NCI-H2107 treated with DMSO at 0.1 percent for 48 hours (cell line): Measurements from ENCODE around the gene ZNF324.
A peak's percentile ranks its signal among the peaks of the same experiment; 100 is the strongest.
"Not testable (repeated sequence)": the region's sequence is repeated elsewhere in the genome, so short reads cannot be mapped to it uniquely, and the experiment has no call there.

Experiments used
- DNase-seq: peaks from one replicate; lab custom pipeline; 2025; ENCODE audit not compliant: unreplicated experiment; lab: John Stamatoyannopoulos, UW

Gene ZNF324

DNA sequence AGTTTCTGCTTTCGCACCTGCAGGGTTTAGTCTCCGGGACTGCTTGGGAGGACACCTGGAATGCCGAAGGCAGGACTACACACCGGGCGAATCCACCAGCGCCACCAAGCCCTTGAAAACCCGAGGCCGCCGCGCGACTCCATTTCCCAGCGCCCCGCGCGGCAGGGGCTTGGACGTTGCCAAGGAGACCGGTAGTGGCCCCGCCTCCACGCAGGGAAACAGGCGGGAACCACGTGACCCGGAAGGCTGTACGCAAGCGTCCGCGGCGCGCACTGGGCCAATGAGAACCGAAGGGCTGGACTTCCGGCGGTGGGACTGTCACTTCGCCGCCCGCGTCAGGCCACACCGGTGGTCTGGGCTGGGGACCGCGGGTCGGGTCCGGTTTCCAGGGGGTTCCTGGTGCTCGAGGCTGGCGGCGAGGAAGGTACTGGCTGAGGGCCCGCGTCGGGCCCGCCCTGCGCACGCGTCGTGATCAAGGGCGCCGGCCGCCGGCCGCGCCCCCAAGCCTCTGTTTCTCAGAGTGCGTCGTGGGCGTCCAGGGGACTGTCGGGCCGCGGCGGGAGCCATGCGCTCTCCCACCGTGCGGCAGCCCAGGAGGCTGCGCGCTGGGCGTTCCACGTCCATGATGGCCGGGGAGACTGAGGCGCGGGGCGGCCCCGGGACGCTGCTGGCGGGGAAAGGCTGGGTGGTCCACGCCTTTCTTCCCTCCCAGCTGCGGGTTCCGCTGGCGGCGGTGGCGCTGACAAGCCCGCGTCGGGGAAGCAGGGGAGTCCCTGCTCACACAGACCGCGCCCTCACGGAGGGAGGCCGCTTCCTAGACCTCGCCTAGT is at the start of gene ZNF324:
Gene ZNF324, plus strand, starts transcription at position 321 of the 830 bp plus-strand sequence. CDS start 2,106 bp downstream, outside the sequence.
- peak; percentile 90 for DNase-seq

DNA sequence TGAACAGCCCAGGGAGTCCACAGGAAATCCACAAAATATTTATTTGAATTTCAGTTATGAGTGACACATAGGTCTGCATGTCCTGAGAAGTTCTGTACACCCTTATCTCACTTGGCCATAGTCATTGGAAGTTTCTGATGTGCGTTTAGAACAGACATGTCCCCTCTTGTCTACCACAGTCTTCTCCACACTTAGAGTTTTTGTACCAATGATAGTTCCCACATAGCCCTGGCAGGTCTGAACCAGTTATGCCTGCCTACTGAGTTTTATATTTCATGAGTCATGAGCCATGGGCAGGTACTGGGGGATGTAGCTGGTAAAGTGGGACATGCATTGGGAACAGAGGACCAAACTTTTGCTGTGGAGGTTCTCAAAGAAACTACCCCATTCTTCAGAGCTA is 38.3 kb upstream of the ZNF324 start:
- DNase-seq, result no peak

DNA sequence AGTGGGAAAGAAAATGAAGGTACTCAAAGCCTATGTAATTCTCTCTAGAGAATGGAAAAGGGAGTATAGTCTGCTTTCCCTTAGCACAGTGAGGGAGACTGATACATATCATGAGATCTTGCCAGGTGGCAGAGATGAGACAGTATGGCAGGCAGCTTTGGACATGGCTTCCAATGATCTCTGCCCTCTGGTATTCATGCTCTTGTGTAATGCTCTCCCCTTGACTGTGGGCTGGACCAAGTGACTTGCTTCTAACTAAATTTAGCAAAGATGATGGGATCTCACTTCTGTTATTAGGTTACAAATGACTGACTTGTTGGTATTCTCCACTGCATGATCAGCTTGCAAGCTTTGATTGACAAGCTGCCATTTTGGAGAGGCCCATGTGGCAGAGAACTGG is 37.1 kb upstream of the ZNF324 start:
- no peak for DNase-seq

DNA sequence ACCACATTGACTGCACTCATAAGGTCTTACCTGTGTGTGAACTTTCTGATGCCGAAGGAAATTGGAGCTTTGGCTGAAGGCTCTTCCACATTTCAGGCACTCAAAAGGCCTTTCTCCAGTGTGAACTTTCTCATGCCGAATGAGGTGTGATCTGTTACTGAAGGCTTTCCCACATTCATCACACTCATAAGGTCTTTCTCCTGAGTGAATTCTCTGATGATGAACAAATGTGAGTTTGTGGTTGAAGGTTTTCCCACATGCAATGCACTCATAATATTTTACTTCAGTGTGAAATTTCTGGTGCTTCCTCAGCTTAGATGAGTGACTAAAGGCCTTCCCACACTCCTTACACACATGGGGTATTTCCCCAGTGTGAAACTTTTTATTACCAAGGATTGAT is 32.7 kb upstream of the ZNF324 start:
- no peak for DNase-seq

DNA sequence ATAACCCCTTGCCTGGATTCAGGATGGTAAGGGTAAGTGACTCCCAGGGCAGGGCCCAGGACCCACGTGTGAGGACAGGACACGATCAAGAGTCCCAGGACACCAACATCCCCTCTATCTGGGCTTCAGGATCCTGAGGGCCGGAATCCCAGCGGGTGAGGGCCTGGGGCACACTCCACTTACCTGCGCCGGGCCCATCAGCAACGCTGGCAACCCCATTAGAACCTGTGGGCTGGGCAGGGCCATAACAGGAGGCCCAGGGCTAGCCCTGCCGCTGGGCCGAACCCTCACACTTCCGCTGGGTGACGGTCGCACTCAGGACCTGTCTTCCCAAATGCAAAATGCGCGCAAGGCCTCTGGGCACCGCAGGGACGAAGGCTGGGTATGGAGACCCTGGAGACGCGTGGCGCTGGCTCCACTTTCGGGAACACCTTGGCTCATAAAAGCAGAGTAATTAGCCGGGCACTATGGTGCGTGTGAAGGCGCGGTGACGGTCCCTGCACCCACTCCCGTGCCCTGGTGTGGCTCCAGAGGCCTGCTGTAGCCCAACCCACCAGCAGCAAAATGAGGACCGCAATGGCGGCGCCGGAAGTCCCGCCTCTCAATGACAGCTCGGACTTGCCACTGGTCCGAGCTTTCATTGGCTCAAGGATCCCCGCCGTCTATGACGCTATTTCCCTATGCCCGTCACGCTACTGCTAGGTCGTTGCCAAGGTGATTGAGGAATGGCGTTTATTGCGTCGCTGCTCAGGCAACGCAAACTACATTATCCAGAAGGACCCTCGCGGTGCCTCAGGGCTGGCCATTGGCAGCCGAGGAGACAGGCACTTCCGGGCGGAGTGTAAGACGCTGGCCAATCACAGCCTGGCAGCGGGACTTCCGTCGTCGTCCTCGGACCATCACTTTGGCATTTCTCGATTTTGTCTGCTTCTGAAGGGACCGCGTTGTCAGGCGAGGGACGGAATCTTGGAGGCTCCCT is 27.0 kb upstream of the ZNF324 start, which contains the start of gene ZNF132:
Gene ZNF132, minus strand, starts transcription at position 578 of the 979 bp plus-strand sequence. Its CDS starts 332 bp downstream, at position 246.
- no peak for DNase-seq

DNA sequence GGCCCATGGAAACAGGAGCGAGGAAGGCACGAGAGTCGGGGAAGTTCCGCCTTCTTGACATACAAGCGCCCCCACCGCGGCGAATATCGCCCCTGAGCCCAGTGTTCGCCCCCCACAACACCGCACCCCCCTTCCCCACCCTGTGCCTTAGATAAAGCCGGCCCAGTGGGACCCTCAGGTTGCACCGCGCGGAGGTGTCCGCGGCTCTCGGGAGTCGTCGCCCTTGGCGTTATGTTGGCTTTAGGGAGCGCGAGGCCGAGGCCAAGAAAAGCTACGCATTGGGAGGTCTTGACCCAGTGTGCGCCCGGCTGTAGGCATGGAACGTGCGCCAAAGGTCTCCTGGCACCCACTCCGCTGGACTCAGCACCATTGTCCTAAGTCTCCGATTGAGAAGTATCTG is 26.3 kb upstream of the ZNF324 start:
- no peak for DNase-seq

DNA sequence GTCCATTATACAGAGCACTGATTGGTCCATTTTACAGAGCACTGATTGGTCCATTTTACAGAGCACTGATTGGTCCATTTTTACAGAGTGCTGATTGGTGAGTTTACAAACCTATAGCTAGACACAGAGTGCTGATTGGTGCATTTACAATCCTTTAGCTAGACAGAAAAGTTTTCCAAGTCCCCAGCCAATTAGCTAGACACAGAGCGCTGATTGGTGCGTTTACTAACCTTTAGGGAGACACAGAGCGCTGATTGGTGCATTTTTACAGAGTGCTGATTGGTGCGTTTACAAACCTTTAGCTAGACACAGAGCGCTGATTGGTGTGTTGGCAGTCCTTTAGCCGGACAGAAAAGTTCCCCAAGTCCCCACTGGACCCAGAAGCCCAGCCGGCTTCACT is 23.9 kb upstream of the ZNF324 start:
- not testable (repeated sequence) for DNase-seq

DNA sequence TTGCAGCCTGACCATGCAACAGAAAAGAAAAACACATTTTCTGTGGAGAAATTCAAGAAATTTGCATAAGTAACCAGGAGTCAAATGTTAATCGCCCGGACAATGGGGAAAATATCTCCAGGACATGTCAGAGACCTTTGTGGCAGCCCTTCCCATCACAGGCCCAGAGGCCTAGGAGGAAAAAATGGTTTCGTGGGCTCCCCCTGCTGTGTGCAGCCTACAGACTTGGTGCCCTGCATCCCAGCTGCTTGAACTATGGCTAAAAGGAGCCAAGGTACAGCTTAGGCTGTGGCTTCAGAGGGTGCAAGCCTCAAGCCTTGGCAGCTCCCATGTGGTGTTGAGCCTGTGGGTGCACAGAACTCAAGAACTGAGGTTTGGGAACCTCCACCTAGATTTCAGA is 18.0 kb upstream of the ZNF324 start:
- DNase-seq, result not testable (repeated sequence)

DNA sequence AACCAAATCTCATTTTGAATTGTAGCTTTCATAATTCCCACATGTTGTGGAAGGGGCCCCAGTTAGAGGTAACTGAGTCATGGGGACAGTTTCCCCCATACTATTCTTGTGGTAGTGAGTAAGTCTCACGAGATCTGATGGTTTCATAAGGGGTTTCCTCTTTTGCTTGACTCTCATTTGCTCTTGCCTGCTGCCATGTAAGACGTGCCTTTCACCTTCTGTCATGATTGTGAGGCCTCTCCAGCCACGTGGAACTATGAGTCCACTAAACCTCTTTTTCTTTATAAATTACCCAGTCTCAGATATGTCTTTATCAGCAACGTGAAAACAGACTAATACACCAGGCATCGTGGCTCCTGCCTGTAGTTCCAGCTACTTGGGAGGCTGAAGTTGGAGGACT is 16.9 kb upstream of the ZNF324 start:
- not testable (repeated sequence) for DNase-seq

DNA sequence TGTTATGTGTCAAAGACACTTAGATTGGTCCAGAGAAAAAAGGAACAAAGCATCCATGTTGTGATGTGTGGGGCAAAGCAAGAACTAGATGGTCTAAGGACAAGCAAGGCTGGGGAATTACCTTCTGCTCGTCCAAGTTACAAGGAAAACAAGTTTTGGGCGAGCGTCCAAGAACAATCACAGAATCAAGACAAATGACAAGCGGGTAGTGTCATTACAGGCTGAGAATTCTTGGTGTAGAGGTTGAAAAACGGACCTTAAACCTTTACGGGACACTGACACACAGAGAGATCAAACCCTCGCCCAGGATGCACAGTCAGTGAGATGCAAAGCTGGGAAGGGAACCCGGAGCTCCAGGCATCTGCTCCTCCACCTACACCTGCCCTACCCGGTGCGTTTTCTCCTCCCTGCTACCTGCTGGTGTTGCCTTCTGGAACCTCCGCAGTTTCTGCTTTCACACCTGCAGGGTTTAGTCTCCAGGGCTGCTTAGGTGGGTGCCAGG is 16.0 kb upstream of the ZNF324 start:
- peak; percentile 74 for DNase-seq

DNA sequence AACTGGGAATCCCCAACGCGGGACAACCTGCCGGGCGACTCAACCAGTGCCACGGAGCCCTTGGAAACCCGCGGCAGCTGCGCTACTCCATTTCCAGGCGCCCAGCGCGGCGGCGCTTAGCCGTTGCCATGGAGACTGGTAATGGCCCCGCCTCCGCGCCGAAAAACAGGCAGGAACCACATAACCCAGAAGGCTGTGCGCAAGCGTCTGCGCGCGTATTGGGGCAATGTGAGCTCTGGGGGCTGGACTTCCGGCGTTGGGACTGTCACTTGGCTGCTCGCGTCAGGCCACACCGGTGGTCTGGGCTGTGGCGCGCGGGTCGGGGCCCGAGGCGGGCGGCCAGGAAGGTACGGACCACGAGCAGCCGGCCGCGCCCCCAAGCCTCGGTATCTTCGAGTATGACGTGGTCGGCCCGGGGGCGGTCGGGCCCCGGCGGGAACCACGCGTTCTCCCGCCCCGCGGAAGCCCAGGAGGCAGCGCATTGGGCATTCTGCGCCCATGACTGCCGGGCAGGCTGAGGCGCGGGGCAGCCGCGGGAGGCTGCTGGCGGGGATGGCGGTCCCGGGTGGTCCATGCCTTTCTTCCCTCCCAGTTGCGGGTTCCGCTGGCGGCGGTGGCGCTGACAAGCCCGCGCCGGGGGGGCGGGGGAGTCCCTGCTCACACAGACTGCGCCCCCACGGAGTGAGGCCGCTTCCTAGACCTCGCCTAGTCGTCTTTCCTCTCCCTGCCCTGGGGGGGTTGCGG is 15.3 kb upstream of the ZNF324 start, which contains the start of gene ZNF324B:
Gene ZNF324B, plus strand, starts transcription at position 265 of the 744 bp plus-strand sequence. CDS start 2,080 bp downstream, outside the sequence.
- peak; percentile 90 for DNase-seq

DNA sequence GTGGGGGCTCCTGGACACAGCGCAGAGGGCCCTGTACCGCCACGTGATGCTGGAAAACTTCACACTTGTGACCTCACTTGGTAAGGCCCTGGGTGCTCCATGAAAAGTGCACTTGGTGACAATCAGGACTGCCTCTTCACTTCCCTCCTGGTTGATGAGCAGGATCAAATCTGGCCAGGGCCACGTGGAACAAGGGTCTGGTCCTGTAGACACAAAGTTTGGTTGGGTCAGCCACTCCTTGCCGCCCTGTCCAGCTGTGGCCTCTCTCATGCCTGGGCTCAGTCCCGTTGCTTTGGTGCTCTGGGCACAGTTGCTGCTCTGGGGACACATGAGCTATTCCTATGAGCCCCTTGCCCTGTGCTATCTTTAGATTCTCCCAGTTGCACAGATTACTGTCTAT is 13.1 kb upstream of the ZNF324 start:
- DNase-seq, result no peak

DNA sequence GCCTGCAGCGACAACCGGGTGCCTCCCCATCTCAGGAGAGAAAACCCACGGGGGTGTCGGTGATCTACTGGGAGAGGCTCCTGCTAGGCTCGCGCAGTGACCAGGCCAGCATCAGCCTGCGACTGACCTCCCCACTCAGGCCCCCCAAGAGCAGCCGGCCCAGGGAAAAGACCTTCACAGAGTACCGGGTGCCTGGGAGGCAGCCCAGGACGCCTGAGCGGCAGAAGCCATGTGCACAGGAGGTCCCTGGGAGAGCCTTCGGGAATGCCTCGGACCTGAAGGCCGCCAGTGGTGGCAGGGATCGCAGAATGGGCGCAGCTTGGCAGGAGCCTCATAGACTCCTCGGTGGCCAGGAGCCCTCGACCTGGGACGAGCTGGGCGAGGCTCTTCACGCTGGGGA is 11.6 kb upstream of the ZNF324 start:
- DNase-seq, result no peak

DNA sequence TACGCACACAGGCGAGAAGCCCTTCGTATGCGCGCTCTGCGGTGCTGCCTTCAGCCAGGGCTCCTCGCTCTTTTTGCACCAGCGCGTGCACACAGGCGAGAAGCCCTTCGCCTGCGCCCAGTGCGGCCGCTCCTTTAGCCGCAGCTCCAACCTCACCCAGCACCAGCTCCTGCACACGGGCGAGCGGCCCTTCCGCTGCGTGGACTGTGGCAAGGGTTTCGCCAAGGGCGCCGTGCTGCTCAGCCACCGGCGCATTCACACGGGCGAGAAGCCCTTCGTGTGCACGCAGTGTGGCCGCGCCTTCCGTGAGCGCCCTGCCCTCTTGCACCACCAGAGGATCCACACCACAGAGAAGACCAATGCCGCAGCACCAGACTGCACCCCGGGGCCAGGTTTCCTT is 10.8 kb upstream of the ZNF324 start:
- no peak for DNase-seq

DNA sequence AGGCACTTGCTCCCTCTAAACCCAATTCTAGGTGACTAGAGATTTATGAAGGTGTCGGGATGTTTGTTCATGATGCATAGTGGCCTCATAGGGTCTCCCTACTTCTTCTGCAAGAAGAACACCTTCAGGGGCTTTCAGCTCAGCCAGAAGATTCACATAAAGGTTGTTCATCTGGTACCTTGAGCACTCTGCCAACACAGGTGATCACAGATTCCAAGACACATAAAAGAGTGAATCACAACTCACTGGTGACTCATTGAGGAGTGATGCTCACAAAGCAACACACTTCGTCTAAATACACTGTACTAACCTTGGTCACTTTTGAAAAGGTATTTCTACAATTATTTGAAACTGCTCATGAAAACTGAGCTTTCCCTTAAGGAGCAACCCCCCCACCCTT is 6.8 kb upstream of the ZNF324 start:
- no peak for DNase-seq

DNA sequence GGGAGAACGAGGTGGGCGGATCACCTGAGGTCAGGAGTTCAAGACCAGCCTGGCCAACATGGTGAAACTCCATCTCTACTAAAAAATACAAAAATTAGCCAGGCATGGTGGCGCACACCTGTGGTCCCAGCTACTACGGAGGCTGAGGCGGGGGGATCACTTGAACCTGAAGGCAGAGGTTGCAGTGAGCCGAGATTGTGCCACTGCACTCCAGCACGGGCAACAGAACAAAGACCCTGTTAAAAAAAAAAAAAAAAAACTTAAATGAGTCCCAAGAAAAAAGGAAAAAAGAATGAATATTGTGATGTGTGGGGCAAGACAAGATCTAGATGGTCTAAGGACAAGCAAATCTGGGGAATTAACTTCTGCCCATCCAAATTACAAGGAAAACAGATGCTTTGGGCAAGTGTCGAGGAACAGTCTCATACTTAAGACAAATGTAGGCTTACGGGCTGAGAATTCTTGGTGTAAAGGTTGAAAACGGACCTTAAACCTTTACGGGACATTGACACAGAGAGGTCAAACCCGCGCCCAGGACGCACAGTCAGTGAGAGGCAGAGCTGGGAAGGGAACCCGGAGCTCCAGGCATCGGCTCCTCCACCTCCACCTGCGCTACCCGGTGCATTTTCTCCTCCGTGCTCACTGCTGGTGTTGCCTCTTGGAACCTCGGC is 656 bp upstream of the ZNF324 start:
- no peak for DNase-seq

DNA sequence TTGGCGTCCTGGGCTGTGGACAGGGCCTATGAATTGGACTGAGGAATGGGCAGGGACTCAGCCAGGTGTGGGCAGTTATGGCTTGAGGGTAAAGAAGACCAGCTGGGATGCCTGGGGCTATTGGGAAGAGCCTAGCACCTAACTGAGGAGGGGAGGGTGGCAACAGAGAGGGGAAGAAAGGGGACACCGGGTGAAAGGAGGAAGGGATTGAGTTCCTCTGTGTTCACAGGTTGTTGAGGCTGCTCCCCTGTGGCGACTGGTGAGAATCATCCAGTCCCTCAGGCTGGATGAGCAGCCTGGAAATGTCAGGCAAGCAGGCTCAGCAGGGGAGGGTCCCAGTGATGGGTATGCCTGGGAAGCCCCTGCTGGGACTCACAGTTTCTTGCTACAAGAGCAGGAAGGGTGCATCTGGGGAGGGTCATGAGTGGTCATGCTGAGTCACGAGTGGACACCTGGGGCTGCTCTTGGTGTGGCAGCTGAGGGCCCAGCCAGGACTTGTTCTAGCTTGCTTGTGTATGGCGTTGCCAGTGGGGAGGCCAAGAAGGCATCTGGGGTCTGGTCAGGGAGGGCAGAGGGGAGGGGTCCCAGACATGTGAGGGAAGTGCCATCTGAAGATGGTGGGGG is 1.4 kb downstream of the ZNF324 start:
- DNase-seq, result no peak

DNA sequence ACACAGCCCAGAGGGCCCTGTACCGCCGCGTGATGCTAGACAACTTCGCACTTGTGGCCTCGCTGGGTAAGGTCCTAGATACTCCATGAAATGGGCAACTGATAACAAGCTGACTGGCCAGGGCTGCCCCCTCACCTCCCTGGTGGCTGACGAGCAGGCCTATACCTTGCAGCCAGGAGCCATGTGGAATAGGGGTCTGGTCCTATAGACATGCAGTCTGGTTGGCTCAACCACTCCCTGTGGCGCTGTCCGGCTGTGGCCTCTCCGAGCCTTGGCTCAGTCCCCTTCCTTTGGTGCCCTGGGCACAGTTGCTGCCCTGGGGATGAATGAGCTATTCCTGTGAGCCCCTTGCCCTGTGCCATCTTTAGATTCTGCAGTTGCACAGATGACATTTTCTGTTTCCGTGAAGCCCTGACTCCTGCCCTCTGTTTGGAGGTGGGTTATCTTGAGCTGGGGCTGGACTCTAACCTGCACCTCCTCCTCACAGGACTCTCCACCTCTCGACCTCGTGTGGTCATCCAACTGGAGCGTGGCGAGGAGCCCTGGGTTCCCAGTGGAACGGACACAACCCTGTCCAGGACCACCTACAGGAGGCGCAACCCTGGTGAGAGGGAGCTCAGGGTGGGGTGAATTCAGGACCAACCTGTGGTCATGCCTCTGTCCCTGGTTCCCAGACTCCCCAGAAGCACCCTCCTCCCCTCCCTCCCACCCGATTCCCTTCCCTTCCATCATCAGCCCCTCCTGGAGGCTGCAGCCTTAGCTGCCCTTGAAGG is 2.5 kb downstream of the ZNF324 start:
- DNase-seq, result no peak
